Fibroblast of lung (primary cell): ENCODE data around the gene UPB1.

Experiments used
- CTCF ChIP-seq, 2 donors: IDR thresholded peaks in 1 of 2; conservative IDR thresholded peaks in 1 of 2; 1 replicate in 1 of 2; 2 replicates in 1 of 2; pipeline ENCODE4 v1.5.1; 2011 to 2012; ENCODE audit warnings: low read length in 2 of 2, control low read depth in 1 of 2, inconsistent platforms in 1 of 2, low read depth in 1 of 2, mild to moderate bottlenecking in 1 of 2
- EZH2 ChIP-seq: IDR thresholded peaks from 2 replicates; pipeline ENCODE4 v1.5.1; 2012; ENCODE audit warnings: low read length, control low read depth, mild to moderate bottlenecking; ENCODE audit errors: missing control alignments

DNA sequence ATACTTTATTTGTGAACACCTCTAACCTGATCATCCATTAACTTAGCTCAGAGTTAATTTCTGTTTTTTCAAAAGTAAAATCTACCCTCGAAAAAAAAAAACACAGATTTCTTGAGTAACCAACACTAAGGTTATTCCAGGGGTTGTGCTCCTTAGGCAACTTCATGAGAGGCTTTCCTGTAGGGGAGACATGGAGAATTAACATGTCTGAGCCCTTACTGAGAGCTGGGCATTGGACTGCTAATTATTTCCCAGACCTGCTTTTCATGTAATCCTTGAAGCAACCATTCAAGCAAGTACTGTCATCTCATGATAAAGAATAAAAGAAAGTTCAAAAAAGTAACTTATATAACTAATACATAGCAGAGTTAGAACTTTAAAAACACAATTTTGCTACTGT is 13.5 kb upstream of the UPB1 start:
- TF ChIP-seq CTCF (conservative IDR thresholded peaks at IDR 0.05 in 1 of 2, IDR thresholded peaks at IDR 0.05 in 1 of 2; ENCODE audit: low read depth in 1 of 2, low read length in 2 of 2) (no peak), EZH2 (no peak)
